Pancreas (tissue), 10 donors: ENCODE results near the gene KSR2. TPM values are rescaled to one million over a fixed set of nuclear protein-coding genes. Genes with fewer than 3 reads are reported as not detected.

Source experiments
- ATAC-seq, 4 donors: fragments of 200-7000 bp; cut with Tn5 transposase; one replicate each; pipeline versions ENCODE4 v1.8.0 to v1.9.1; 2020; ENCODE audit warnings: mild to moderate bottlenecking in 4 of 4, moderate library complexity in 4 of 4
- DNase-seq, 6 donors: peaks; one replicate each; pipeline ENCODE4 v3.0.0-alpha.2; 2020
- FAIRE-seq: peaks from 2 replicates; lab custom pipeline; 2012; peaks lifted over from hg19 to GRCh38; lab: Jason Lieb, UNC
- H3K27ac ChIP-seq, 4 donors: fragments of 200-600 bp; sonication (generic); 1 replicate in 3 of 4; 2 replicates in 1 of 4; pipeline versions ENCODE4 v1.5.0 to v1.8.0; 2020
- H3K27me3 ChIP-seq, 4 donors: fragments of 200-600 bp; one replicate each; pipeline ENCODE4 v1.8.0; 2021
- H3K36me3 ChIP-seq, 3 donors: fragments of 200-600 bp; sonication (generic) in 1 of 3; one replicate each; pipeline versions ENCODE4 v1.5.0 to v1.8.0; 2020 to 2021
- H3K4me1 ChIP-seq, 3 donors: fragments of 200-600 bp; one replicate each; pipeline ENCODE4 v1.8.0; 2021
- H3K4me3 ChIP-seq, 4 donors: fragments of 200-600 bp; sonication (generic) in 2 of 4; one replicate each; pipeline versions ENCODE4 v1.5.0 to v1.8.0; 2020 to 2021
- H3K9me3 ChIP-seq, 4 donors: fragments of 200-600 bp; one replicate each; pipeline ENCODE4 v1.8.0; 2021
- WGBS, 2 donors: extraction: QIAGEN DNeasy Blood & Tissue Kit; methylation state at CpG; one replicate each; pipeline ENCODE4 v1.1.7; 2013; 5-methylcytosine and 5-hydroxymethylcytosine counted together
- intact Hi-C, 3 donors: fragments of 100-400 bp; cut with DNase I; formaldehyde crosslinking; loops; one replicate each; pipeline versions ENCODE4 v1.11.1 to v1.14.2; 2022
- polyA plus RNA-seq, 2 donors: library from polyadenylated mRNA; stranded (reverse); fragments of 200-250 nt; gene quantifications; one replicate each; pipeline ENCODE4 v1.2.3, GENCODE V29; 2013
- total RNA-seq, 6 donors: library from RNA; stranded (reverse); fragmentation: NEBNext Ultra II Directional in 4 of 6; extraction: Animal tissue kit (Norgen Biotek cat#: 25700) in 4 of 6; gene quantifications; one replicate each; pipeline versions ENCODE4 v1.2.1 to v1.2.4, GENCODE V29; 2021 to 2023
- TF ChIP-seq, protein P1 (sequence below), 4 donors: fragments of 200-600 bp; sonication (generic) in 3 of 4; IDR thresholded peaks; one replicate each; pipeline versions ENCODE4 v1.5.0 to v1.8.0; 2021; ENCODE audit warnings: antibody characterized with exemption in 4 of 4
- donor health status: healthy with polysubstance abuse.
- donor health status: DM: no; HTN: no; CAD: no; lungs with moderate emphysema.
- donor health status: DM: no; HTN: no; CAD: no.
- donor health status: control.
- donor health status: control.
- donor health status: Bipolar disorder and iron deficiency.
- donor health status: DM: yes; HTN: yes; CAD: no.
- donor health status: DM: no; HTN: no; CAD: no.
- donor health status: DM: no; HTN: no; CAD: no.
- donor health status: DM: yes; HTN: yes; CAD: no.

Gene KSR2
- total and polyA plus RNA-seq, 8 donors = 0.68 to 1.8 (median 1.3) TPM

- H3K9me3 ChIP-seq = no peaks in the 10 kb centered on the region
- 72 to 73% methylated on average over 4 of the region's 4 CpGs for WGBS, 2 donors
- FAIRE-seq (no peak), DNase-seq (no peak), ATAC-seq (no peak)
- no peak overlapping the region for H3K27ac ChIP-seq
- H3K36me3 ChIP-seq = no peaks in the 10 kb centered on the region
- intact Hi-C loops = no loop called here
- H3K4me1 ChIP-seq = no peaks in the 10 kb centered on the region
- TF ChIP-seq, protein P1, sequence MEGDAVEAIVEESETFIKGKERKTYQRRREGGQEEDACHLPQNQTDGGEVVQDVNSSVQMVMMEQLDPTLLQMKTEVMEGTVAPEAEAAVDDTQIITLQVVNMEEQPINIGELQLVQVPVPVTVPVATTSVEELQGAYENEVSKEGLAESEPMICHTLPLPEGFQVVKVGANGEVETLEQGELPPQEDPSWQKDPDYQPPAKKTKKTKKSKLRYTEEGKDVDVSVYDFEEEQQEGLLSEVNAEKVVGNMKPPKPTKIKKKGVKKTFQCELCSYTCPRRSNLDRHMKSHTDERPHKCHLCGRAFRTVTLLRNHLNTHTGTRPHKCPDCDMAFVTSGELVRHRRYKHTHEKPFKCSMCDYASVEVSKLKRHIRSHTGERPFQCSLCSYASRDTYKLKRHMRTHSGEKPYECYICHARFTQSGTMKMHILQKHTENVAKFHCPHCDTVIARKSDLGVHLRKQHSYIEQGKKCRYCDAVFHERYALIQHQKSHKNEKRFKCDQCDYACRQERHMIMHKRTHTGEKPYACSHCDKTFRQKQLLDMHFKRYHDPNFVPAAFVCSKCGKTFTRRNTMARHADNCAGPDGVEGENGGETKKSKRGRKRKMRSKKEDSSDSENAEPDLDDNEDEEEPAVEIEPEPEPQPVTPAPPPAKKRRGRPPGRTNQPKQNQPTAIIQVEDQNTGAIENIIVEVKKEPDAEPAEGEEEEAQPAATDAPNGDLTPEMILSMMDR (IDR thresholded peaks at IDR 0.05) = no peak
- H3K27me3 ChIP-seq = no peaks in the 10 kb centered on the region
- no peak overlapping the region for H3K4me3 ChIP-seq
Measured at GRCh38 chr12:117551665-117552064, 417.1 kb downstream of the KSR2 start.

DNA sequence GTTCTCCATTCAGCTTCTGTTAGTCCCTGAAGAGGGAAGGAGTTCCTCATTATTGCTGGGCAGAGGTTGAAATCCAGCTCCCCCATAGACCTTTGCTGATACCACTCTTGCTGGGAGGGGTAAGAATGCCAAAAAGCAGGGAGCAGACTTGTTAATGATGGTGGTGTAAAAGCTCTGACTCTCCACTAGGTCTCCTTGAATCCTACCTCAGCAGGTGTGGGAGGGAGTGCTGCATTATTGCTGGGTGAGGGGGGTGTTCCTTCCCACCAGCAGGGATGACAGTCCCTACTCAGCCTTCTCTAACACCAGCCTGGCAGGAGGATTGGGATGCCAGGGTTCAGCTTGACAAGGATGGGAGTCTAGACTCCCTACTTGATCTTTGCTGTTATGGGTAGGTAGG, 421.6 kb downstream of the KSR2 start:
- FAIRE-seq = no peak
- H3K27me3 ChIP-seq = no peaks in the 10 kb centered on the region
- no peaks in the 10 kb centered on the region for H3K36me3 ChIP-seq
- DNase-seq = no peak
- no peak overlapping the region for H3K4me3 ChIP-seq
- TF ChIP-seq, protein P1 (IDR thresholded peaks at IDR 0.05) = no peak
- no peaks in the 10 kb centered on the region for H3K9me3 ChIP-seq
- no peaks in the 10 kb centered on the region for H3K4me1 ChIP-seq
- intact Hi-C loops = no loop called here
- H3K27ac ChIP-seq = no peak overlapping the region
- no peak for ATAC-seq

DNA sequence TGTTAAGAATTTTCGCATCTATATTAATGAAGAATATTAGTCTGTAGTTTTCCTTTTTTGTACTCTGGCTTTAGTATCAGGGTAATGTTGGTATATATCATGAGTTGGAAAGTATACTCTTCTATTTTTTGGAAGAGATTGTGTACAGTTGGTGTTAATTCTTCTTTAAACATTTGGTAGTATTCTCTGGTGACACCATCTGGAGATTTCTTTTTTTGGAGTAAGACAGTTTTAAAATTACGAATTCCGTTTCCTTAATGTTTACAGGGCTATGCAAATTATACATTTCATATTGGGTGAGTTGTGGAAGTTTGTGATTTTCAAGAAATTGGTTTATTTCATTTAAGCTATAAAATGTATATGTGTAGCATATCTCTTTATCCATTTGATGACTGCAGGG, 423.6 kb downstream of the KSR2 start:
- no peaks in the 10 kb centered on the region for H3K36me3 ChIP-seq
- intact Hi-C loops = no loop called here
- no peaks in the 10 kb centered on the region for H3K4me1 ChIP-seq
- no peak for ATAC-seq
- H3K9me3 ChIP-seq = no peaks in the 10 kb centered on the region
- H3K4me3 ChIP-seq = no peak overlapping the region
- WGBS, 2 donors = 89 to 93% methylated on average over 3 of the region's 3 CpGs
- no peak for DNase-seq
- TF ChIP-seq, protein P1 (IDR thresholded peaks at IDR 0.05) = no peak
- H3K27ac ChIP-seq = no peak overlapping the region
- H3K27me3 ChIP-seq = no peaks in the 10 kb centered on the region
- no peak for FAIRE-seq

DNA sequence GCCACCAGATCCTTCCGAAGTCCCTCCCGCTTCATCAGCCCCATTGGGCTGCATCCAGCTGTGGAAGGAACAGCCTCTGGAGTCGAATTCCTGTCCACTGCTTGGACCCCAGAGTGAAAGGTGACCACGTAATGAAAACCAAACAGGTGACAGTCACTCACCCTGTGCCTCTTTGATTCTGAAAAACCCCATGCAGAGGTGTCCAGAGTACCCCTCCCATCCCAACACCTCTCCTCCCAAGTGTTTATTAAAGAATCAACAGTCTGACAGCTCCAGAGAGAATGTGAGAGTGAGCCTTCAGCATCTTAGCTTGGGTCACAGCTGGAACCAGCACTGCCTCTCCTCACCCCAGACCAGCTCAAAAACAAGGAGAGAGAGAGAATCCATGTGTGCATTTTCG, 428.8 kb downstream of the KSR2 start:
- H3K27ac ChIP-seq = no peak overlapping the region
- no peaks in the 10 kb centered on the region for H3K27me3 ChIP-seq
- intact Hi-C loops = no loop called here
- FAIRE-seq (no peak), DNase-seq (no peak), ATAC-seq (no peak)
- H3K36me3 ChIP-seq = no peaks in the 10 kb centered on the region
- TF ChIP-seq, protein P1 (IDR thresholded peaks at IDR 0.05) = no peak
- H3K4me3 ChIP-seq = no peak overlapping the region
- no peaks in the 10 kb centered on the region for H3K9me3 ChIP-seq
- no peaks in the 10 kb centered on the region for H3K4me1 ChIP-seq
- WGBS, 2 donors = 83% methylated on average over 5 of the region's 5 CpGs

DNA sequence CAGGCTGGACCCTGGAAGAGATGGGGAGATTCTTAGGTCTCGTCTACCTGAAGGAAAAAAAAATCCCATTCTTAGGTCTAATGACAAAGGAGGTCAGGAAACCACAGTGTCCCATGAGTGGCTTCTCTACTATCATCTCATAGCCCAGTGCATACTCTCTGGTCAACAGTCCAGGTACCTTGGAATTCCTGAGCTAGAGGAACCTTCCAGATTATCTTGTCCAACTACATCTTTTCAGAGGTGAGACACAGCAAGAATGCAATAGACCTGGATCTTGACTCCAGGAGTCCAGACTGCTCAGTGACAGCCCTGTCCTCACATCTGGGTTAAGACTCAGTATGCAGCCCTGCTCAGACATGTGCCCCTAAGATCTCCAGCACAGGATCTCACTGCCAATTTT, 429.9 kb downstream of the KSR2 start:
- intact Hi-C loops = no loop called here
- no peaks in the 10 kb centered on the region for H3K9me3 ChIP-seq
- TF ChIP-seq, protein P1 (IDR thresholded peaks at IDR 0.05) = no peak
- 67 to 69% methylated on average over 1 of the region's 1 CpG for WGBS, 2 donors
- FAIRE-seq = no peak
- H3K36me3 ChIP-seq = no peaks in the 10 kb centered on the region
- no peaks in the 10 kb centered on the region for H3K4me1 ChIP-seq
- no peaks in the 10 kb centered on the region for H3K27me3 ChIP-seq
- no peak overlapping the region for H3K4me3 ChIP-seq
- H3K27ac ChIP-seq = no peak overlapping the region
- no peak for ATAC-seq
- DNase-seq = no peak
